IMR-90 (cell line): ENCODE results near the gene AS3MT. TPM values are rescaled to one million over a fixed set of nuclear protein-coding genes. Genes with fewer than 3 reads are reported as not detected.

Source experiments
- ATAC-seq: fragments of 200-7000 bp; cut with Tn5 transposase; 2 replicates; pipeline ENCODE4 v1.9.1; 2020; ENCODE audit warnings: low read depth, mild to moderate bottlenecking, moderate library complexity
- BruUV-seq: library from RNA; stranded (reverse); fragments of 400-500 nt; replicated peaks from 2 replicates; lab custom pipeline; 2021; lab: Mats Ljungman, UMichigan
- CTCF ChIA-PET: fragments of 300-600 bp; formaldehyde crosslinking; extraction: SDS; loops from one replicate; lab custom pipeline; 2021; ENCODE audit warnings: antibody characterized with exemption; lab: Yijun Ruan, JAX
- POLR2A ChIA-PET: fragments of 300-600 bp; sonication (Branson Sonifier 250); formaldehyde crosslinking; loops from one replicate; lab custom pipeline; 2022; ENCODE audit warnings: antibody characterized with exemption; ENCODE audit not compliant: unreplicated experiment; lab: Charles Lee
- DNase-seq: peaks from one replicate; pipeline ENCODE4 v3.0.0; 2013
- H2AFZ ChIP-seq: replicated peaks from 2 replicates; pipeline ENCODE3; 2013; ENCODE audit warnings: low read length, mild to moderate bottlenecking; ENCODE audit not compliant: poor library complexity
- H2AK5ac ChIP-seq: 2 replicates; pipeline ENCODE4 v1.6.1; 2013; ENCODE audit warnings: low read depth, low read length, inconsistent platforms
- H2AK9ac ChIP-seq: replicated peaks from 2 replicates; pipeline ENCODE3; 2013; ENCODE audit warnings: mild to moderate bottlenecking, low read depth, low read length, moderate library complexity; ENCODE audit not compliant: poor library complexity
- H2BK120ac ChIP-seq: 2 replicates; pipeline ENCODE4 v1.6.1; 2013; ENCODE audit warnings: low read depth, low read length, inconsistent platforms
- H2BK15ac ChIP-seq: 3 replicates; pipeline ENCODE4 v1.6.1; 2013; ENCODE audit warnings: low read depth, low read length, inconsistent platforms
- H2BK20ac ChIP-seq: 2 replicates; pipeline ENCODE4 v1.6.1; 2013; ENCODE audit warnings: low read depth, mild to moderate bottlenecking, inconsistent platforms, low read length, moderate library complexity
- H2BK5ac ChIP-seq: 2 replicates; pipeline ENCODE4 v1.6.1; 2013; ENCODE audit warnings: mild to moderate bottlenecking, low read depth, low read length, inconsistent platforms; ENCODE audit not compliant: poor library complexity, severe bottlenecking
- H3K14ac ChIP-seq: replicated peaks from 2 replicates; pipeline ENCODE4 v1.6.1; 2013; ENCODE audit warnings: low read depth, low read length, inconsistent platforms
- H3K18ac ChIP-seq: 2 replicates; pipeline ENCODE4 v1.6.1; 2013; ENCODE audit warnings: low read depth, low read length, control low read depth
- H3K23ac ChIP-seq: 2 replicates; pipeline ENCODE4 v1.6.1; 2013; ENCODE audit warnings: low read depth, low read length, inconsistent platforms
- H3K27ac ChIP-seq: 2 replicates; pipeline ENCODE4 v1.5.1; 2013; ENCODE audit warnings: mild to moderate bottlenecking, control low read depth, low read length; ENCODE audit not compliant: insufficient read depth
- H3K27me3 ChIP-seq: 2 replicates; pipeline ENCODE4 v1.6.1; 2013; ENCODE audit warnings: low read length; ENCODE audit not compliant: control insufficient read depth, insufficient read depth
- H3K36me3 ChIP-seq: 2 replicates; pipeline ENCODE4 v1.6.1; 2013; ENCODE audit warnings: low read length, mixed read lengths; ENCODE audit not compliant: control insufficient read depth, insufficient read depth
- H3K4ac ChIP-seq: 2 replicates; pipeline ENCODE4 v1.6.1; 2013; ENCODE audit warnings: low read depth, low read length, inconsistent platforms
- H3K4me1 ChIP-seq: 2 replicates; pipeline ENCODE4 v1.6.1; 2013; ENCODE audit warnings: low read length, mixed read lengths; ENCODE audit not compliant: control insufficient read depth, insufficient read depth
- H3K4me2 ChIP-seq: 2 replicates; pipeline ENCODE4 v1.6.1; 2013; ENCODE audit warnings: low read depth, mild to moderate bottlenecking, control low read depth, low read length, moderate library complexity
- H3K4me3 ChIP-seq: 2 replicates; pipeline ENCODE4 v1.5.1; 2013; ENCODE audit warnings: low read depth, mild to moderate bottlenecking, control low read depth, low read length, moderate library complexity; ENCODE audit not compliant: insufficient read depth
- H3K56ac ChIP-seq: 2 replicates; pipeline ENCODE4 v1.6.1; 2013; ENCODE audit warnings: low read length, inconsistent platforms; ENCODE audit not compliant: insufficient read depth; ENCODE audit errors: extremely low read depth
- H3K79me1 ChIP-seq, 2 experiments: 2 replicates each; pipeline ENCODE4 v1.6.1; 2013; ENCODE audit warnings: low read length in 2 of 2, inconsistent platforms in 1 of 2, low read depth in 1 of 2
- H3K9ac ChIP-seq: 2 replicates; pipeline ENCODE4 v1.6.1; 2013; ENCODE audit warnings: low read depth, low read length, control low read depth
- H3K9me1 ChIP-seq: 2 replicates; pipeline ENCODE4 v1.6.1; 2013; ENCODE audit warnings: low read length, inconsistent platforms; ENCODE audit not compliant: insufficient read depth
- H3K9me3 ChIP-seq: 2 replicates; pipeline ENCODE4 v1.6.1; 2013; ENCODE audit warnings: low read length; ENCODE audit not compliant: control insufficient read depth, insufficient read depth
- H4K20me1 ChIP-seq: 2 replicates; pipeline ENCODE4 v1.6.1; 2013; ENCODE audit warnings: low read length, inconsistent platforms; ENCODE audit not compliant: insufficient read depth
- H4K5ac ChIP-seq: 2 replicates; pipeline ENCODE4 v1.6.1; 2013; ENCODE audit warnings: mild to moderate bottlenecking, low read depth, low read length, control low read depth
- H4K8ac ChIP-seq, 2 experiments: 2 replicates each; pipeline ENCODE4 v1.6.1; 2013; ENCODE audit warnings: low read depth in 2 of 2, low read length in 2 of 2, control low read depth in 1 of 2, inconsistent platforms in 1 of 2
- H4K91ac ChIP-seq: 2 replicates; pipeline ENCODE4 v1.6.1; 2013; ENCODE audit warnings: low read depth, low read length, inconsistent platforms; ENCODE audit not compliant: insufficient read depth
- CEBPB ChIP-seq: IDR thresholded peaks from 2 replicates; pipeline ENCODE4 v1.6.1; 2012; ENCODE audit warnings: low read depth, low read length, improper control_type of control experiment
- MXI1 ChIP-seq: IDR thresholded peaks from 2 replicates; pipeline ENCODE4 v1.6.1; 2012; ENCODE audit warnings: low read depth, mild to moderate bottlenecking, low read length, moderate library complexity, borderline replicate concordance
- POLR2A ChIP-seq: IDR thresholded peaks from 2 replicates; pipeline ENCODE4 v1.6.1; 2012; ENCODE audit warnings: mild to moderate bottlenecking, low read depth, low read length
- WGBS, 2 experiments: methylation state at CpG; one replicate each; pipeline versions ENCODE4 v1.1.5 to v1.1.7; 2013; ENCODE audit warnings: missing lambda C conversion rate in 2 of 2; ENCODE audit not compliant: insufficient read length in 1 of 2; ENCODE audit errors: extremely low coverage in 2 of 2; 5-methylcytosine and 5-hydroxymethylcytosine counted together
- dilution Hi-C: fragments of 300-500 bp; cut with HindIII; formaldehyde crosslinking; loops from one replicate; pipeline ENCODE4 v1.14.3; 2018; ENCODE audit warnings: low sequenced_read_pairs; ENCODE audit not compliant: unreplicated experiment
- in situ Hi-C: fragments of 300-500 bp; cut with MboI; formaldehyde crosslinking; loops from 3 replicates; pipeline ENCODE4 v1.14.3; 2019; ENCODE audit warnings: low sequenced_read_pairs, inconsistent platforms, mixed read lengths
- intact Hi-C: fragments of 100-400 bp; cut with micrococcal nuclease; formaldehyde crosslinking; loops from 2 replicates; pipeline ENCODE4 v1.10.0; 2022
- polyA plus RNA-seq, 3 experiments: library from polyadenylated mRNA; depleted of rRNA; stranded (reverse); fragments of >200 nt; gene quantifications; 2 replicates each; pipeline ENCODE4 v1.2.3, GENCODE V29; 2012; ENCODE audit warnings: low replicate concordance in 1 of 3
- total RNA-seq: library from RNA; depleted of rRNA; stranded (reverse); fragments of >200 nt; gene quantifications from 2 replicates; pipeline ENCODE4 v1.2.3, GENCODE V29; 2012

Gene AS3MT
- total and polyA plus RNA-seq, 2 of the 4 experiments (the other 2 are of a cell fraction), result 2.7 to 3.6 TPM

GRCh38 chr10:102918817-102919245 lies 49.6 kb downstream of the AS3MT start (continued):
- TF ChIP-seq POLR2A, result no peak

GRCh38 chr10:102919246-102919959 lies 50.1 kb downstream of the AS3MT start:
- Histone ChIP-seq H4K91ac (peak overlapping the region; percentile 79), H2BK5ac (peak overlapping the region; percentile 85), H2AK5ac (peak overlapping the region; percentile 89), H3K4ac (peak overlapping the region; percentile 89), H3K4me3 (peak overlapping the region; percentile 72), H3K9me3 (no peaks in the 10 kb centered on the region), H3K9me1 (peaks cover 3% of the 10 kb centered on the region; the same call in 1 of the 2 replicates), H2BK15ac (peak overlapping the region; percentile 84; the same call in 2 of the 3 replicates), H3K4me2 (peak overlapping the region; percentile 86), H3K14ac (peak overlapping the region; percentile 90), H2BK120ac (peak overlapping the region; percentile 76), H4K20me1 (peaks cover 28% of the 10 kb centered on the region; the same call in 1 of the 2 replicates), H3K27ac (peak overlapping the region; percentile 91), H2BK20ac (peak overlapping the region; percentile 43; the same call in 1 of the 2 replicates), H3K23ac (peak overlapping the region; percentile 93), H3K36me3 (no peaks in the 10 kb centered on the region), H2AK9ac (peak overlapping the region; percentile 83), H4K5ac (peak overlapping the region; percentile 15), H3K18ac (peak overlapping the region; percentile 20), H3K27me3 (no peaks in the 10 kb centered on the region), H3K4me1 (peaks cover 3% of the 10 kb centered on the region; the same call in 1 of the 2 replicates), H3K9ac (peak overlapping the region; percentile 83), H4K8ac (peak overlapping the region; percentile 71 to 84; a peak in 3 of 4 replicates), H3K56ac (peak overlapping the region; percentile 35; the same call in 1 of the 2 replicates), H2AFZ (peak overlapping the region; percentile 99), H3K79me1 (peaks cover 0 to 43% of the 10 kb centered on the region in 2 experiments; a peak in 3 of 4 replicates)
- intact Hi-C loops, result no loop called here
- CTCF ChIA-PET, result interaction anchor here (1.8 kb wide), 1 partner anchor 18 kb away, joined by 6 read pairs; no protein-coding TSS in a partner anchor
- no peak for ATAC-seq
- BruUV-seq, result no TSS peak
- dilution Hi-C loops, result no loop called here
- DNase-seq, result peak; percentile 25
- in situ Hi-C loops, result loop anchor here (5.0 kb wide), 2 partner anchors 143 to 323 kb away; no protein-coding TSS in a partner anchor
- TF ChIP-seq MXI1, result peak; percentile 65; the same call in 1 of the 2 replicates
- TF ChIP-seq CEBPB, result no peak
- 17% methylated on average over 43 of the region's 47 CpGs; no CpG with 5 or more reads in 1 of the 2 experiments for WGBS, 2 experiments
- POLR2A ChIA-PET, result no interaction called here
